H9 (cell line): ENCODE data around the gene JARID2. TPM values are rescaled to one million over a fixed set of nuclear protein-coding genes. Genes with fewer than 3 reads are reported as not detected.

Source experiments
- DNase-seq: peaks from one replicate; pipeline ENCODE4 v3.0.0-alpha.2; 2017
- H2AFZ ChIP-seq: one replicate; pipeline ENCODE4 v1.6.1; 2013; ENCODE audit warnings: mild to moderate bottlenecking, low read length, control low read depth, moderate library complexity
- H2AK5ac ChIP-seq: 2 replicates; pipeline ENCODE4 v1.6.1; 2013; ENCODE audit warnings: low read length, control low read depth, mixed read lengths; ENCODE audit not compliant: insufficient read length
- H2BK120ac ChIP-seq: one replicate; pipeline ENCODE4 v1.6.1; 2013; ENCODE audit warnings: low read depth, mild to moderate bottlenecking, low read length, control low read depth, inconsistent platforms; ENCODE audit not compliant: poor library complexity, severe bottlenecking
- H2BK12ac ChIP-seq: 2 replicates; pipeline ENCODE4 v1.6.1; 2013; ENCODE audit warnings: low read length, control low read depth, mixed read lengths, low read depth; ENCODE audit not compliant: insufficient read length
- H2BK15ac ChIP-seq: 2 replicates; pipeline ENCODE4 v1.6.1; 2013; ENCODE audit warnings: low read depth, low read length, control low read depth
- H2BK20ac ChIP-seq: one replicate; pipeline ENCODE4 v1.6.1; 2013; ENCODE audit warnings: low read depth, mild to moderate bottlenecking, low read length, control low read depth, inconsistent platforms; ENCODE audit not compliant: poor library complexity, severe bottlenecking
- H2BK5ac ChIP-seq: 2 replicates; pipeline ENCODE4 v1.6.1; 2013; ENCODE audit warnings: low read length, control low read depth, mixed read lengths; ENCODE audit not compliant: insufficient read length
- H3K14ac ChIP-seq: 2 replicates; pipeline ENCODE4 v1.6.1; 2013; ENCODE audit warnings: low read length, control low read depth; ENCODE audit not compliant: insufficient read depth
- H3K18ac ChIP-seq: 2 replicates; pipeline ENCODE4 v1.6.1; 2013; ENCODE audit warnings: low read depth, mild to moderate bottlenecking, mixed read lengths, low read length, control low read depth; ENCODE audit not compliant: insufficient read length
- H3K23ac ChIP-seq: 2 replicates; pipeline ENCODE4 v1.6.1; 2013; ENCODE audit warnings: low read length, control low read depth, mixed read lengths, low read depth; ENCODE audit not compliant: insufficient read length
- H3K23me2 ChIP-seq: 2 replicates; pipeline ENCODE4 v1.6.1; 2013; ENCODE audit warnings: low read depth, mild to moderate bottlenecking, mixed read lengths, low read length, control low read depth; ENCODE audit not compliant: insufficient read length, poor library complexity, severe bottlenecking
- H3K27ac ChIP-seq: 2 replicates; pipeline ENCODE4 v1.5.1; 2013; ENCODE audit warnings: low read length, control low read depth, mixed read lengths, low read depth; ENCODE audit not compliant: insufficient read length
- H3K27me3 ChIP-seq: 2 replicates; pipeline ENCODE4 v1.6.1; 2013; ENCODE audit warnings: low read length, control low read depth, inconsistent platforms; ENCODE audit not compliant: insufficient read depth
- H3K4ac ChIP-seq: 2 replicates; pipeline ENCODE4 v1.6.1; 2013; ENCODE audit warnings: low read depth, mild to moderate bottlenecking, control low read depth, inconsistent platforms, low read length, moderate library complexity
- H3K4me1 ChIP-seq: 2 replicates; pipeline ENCODE4 v1.6.1; 2013; ENCODE audit warnings: low read length, control low read depth, inconsistent platforms; ENCODE audit not compliant: insufficient read depth
- H3K4me2 ChIP-seq: 2 replicates; pipeline ENCODE4 v1.6.1; 2013; ENCODE audit warnings: low read length, control low read depth, mixed read lengths; ENCODE audit not compliant: insufficient read length, insufficient read depth
- H3K56ac ChIP-seq: 2 replicates; pipeline ENCODE4 v1.6.1; 2013; ENCODE audit warnings: low read depth, mild to moderate bottlenecking, mixed read lengths, low read length, control low read depth; ENCODE audit not compliant: insufficient read length
- H3K79me1 ChIP-seq: 2 replicates; pipeline ENCODE4 v1.6.1; 2013; ENCODE audit warnings: low read depth, mild to moderate bottlenecking, moderate library complexity, low read length, control low read depth, inconsistent platforms; ENCODE audit not compliant: insufficient read depth, poor library complexity, severe bottlenecking
- H3K79me2 ChIP-seq: 2 replicates; pipeline ENCODE4 v1.6.1; 2013; ENCODE audit warnings: low read length, control low read depth, inconsistent platforms; ENCODE audit not compliant: insufficient read depth
- H3K9ac ChIP-seq: 2 replicates; pipeline ENCODE4 v1.6.1; 2013; ENCODE audit warnings: low read length, control low read depth, mixed read lengths; ENCODE audit not compliant: insufficient read length; ENCODE audit errors: extremely low read depth
- H3K9me3 ChIP-seq: one replicate; pipeline ENCODE4 v1.6.1; 2013; ENCODE audit warnings: low read depth, low read length, inconsistent platforms; ENCODE audit not compliant: control insufficient read depth
- H3T11ph ChIP-seq: one replicate; pipeline ENCODE4 v1.6.1; 2013; ENCODE audit warnings: mild to moderate bottlenecking, low read length, control low read depth, inconsistent platforms
- H4K20me1 ChIP-seq: one replicate; pipeline ENCODE4 v1.6.1; 2013; ENCODE audit not compliant: control insufficient read depth, insufficient read length, insufficient read depth
- H4K5ac ChIP-seq: 2 replicates; pipeline ENCODE4 v1.6.1; 2013; ENCODE audit warnings: low read depth, mild to moderate bottlenecking, mixed read lengths, low read length, control low read depth; ENCODE audit not compliant: insufficient read length
- H4K8ac ChIP-seq: replicated peaks from 2 replicates; pipeline ENCODE4 v1.6.1; 2013; ENCODE audit warnings: low read length, control low read depth, mixed read lengths, low read depth; ENCODE audit not compliant: insufficient read length
- H4K91ac ChIP-seq: 2 replicates; pipeline ENCODE4 v1.6.1; 2013; ENCODE audit warnings: low read depth, mild to moderate bottlenecking, moderate library complexity, mixed read lengths, low read length, control low read depth; ENCODE audit not compliant: insufficient read length
- H3K27ac Mint-ChIP-seq, 3 experiments: 2 replicates in 2 of 3; 3 replicates in 1 of 3; pipeline ENCODE4 v1.8.0; 2020 to 2021; ENCODE audit warnings: mixed read lengths in 3 of 3, mild to moderate bottlenecking in 1 of 3, moderate library complexity in 1 of 3
- H3K27me3 Mint-ChIP-seq: 2 replicates; pipeline ENCODE4 v1.8.0; 2021; ENCODE audit warnings: low read depth, mild to moderate bottlenecking, moderate library complexity, mixed read lengths
- H3K36me3 Mint-ChIP-seq, 3 experiments: 2 replicates in 2 of 3; 3 replicates in 1 of 3; pipeline ENCODE4 v1.8.0; 2020 to 2021; ENCODE audit warnings: low read depth in 3 of 3, mixed read lengths in 3 of 3; ENCODE audit not compliant: insufficient read depth in 1 of 3
- H3K4me1 Mint-ChIP-seq, 2 experiments: 2 replicates each; pipeline ENCODE4 v1.8.0; 2020; ENCODE audit warnings: mixed read lengths in 2 of 2
- H3K4me3 Mint-ChIP-seq, 2 experiments: 2 replicates in 1 of 2; 3 replicates in 1 of 2; pipeline ENCODE4 v1.8.0; 2020 to 2021; ENCODE audit warnings: mild to moderate bottlenecking in 2 of 2, mixed read lengths in 2 of 2, moderate library complexity in 1 of 2
- H3K9me3 Mint-ChIP-seq, 2 experiments: 2 replicates in 1 of 2; 3 replicates in 1 of 2; pipeline ENCODE4 v1.8.0; 2020; ENCODE audit warnings: mild to moderate bottlenecking in 2 of 2, mixed read lengths in 2 of 2, moderate library complexity in 1 of 2
- CTCF ChIP-seq: fragments of 200-600 bp; sonication (generic); conservative IDR thresholded peaks from 3 replicates; pipeline ENCODE4 v1.8.0; 2021; ENCODE audit warnings: antibody characterized with exemption, mild to moderate bottlenecking
- WGBS: extraction: QIAGEN DNeasy Blood & Tissue Kit; methylation state at CpG from one replicate; pipeline ENCODE4 v1.1.7; 2013; ENCODE audit warnings: missing lambda C conversion rate, low lambda C conversion rate, mixed read lengths; ENCODE audit not compliant: insufficient read length; ENCODE audit errors: extremely low coverage; 5-methylcytosine and 5-hydroxymethylcytosine counted together
- total RNA-seq: library from RNA; stranded (reverse); gene quantifications from 2 replicates; pipeline ENCODE4 v1.2.1, GENCODE V29; 2021

The JARID2 gene
- total RNA-seq, 1 experiment from 2014 or later = 174 TPM

DNA sequence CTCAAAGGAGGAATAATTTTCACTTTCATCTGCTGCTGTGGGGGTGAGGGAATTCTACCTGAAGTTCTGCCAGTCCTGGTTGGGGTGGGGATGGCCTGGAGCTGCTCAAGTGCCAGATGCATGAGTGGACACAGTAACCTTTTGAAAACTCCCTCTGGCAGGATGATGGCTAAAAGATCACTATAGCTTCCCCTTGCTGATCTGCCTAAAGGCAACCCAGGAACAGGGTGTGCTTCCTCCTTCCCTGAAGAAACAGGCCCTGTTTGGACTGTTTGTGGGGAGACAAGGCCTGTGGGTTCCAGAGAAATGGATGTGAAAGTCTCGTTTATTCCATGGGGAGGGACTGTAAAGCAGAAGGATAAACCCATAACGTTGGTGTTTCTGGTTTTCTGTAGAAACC lies 240.1 kb downstream of the JARID2 start:
- Histone ChIP-seq H2BK120ac (no peak overlapping the region), H4K20me1 (no peaks in the 10 kb centered on the region), H3K27me3 (no peaks in the 10 kb centered on the region), H3K23me2 (no peaks in the 10 kb centered on the region), H3K56ac (no peak overlapping the region), H3K4ac (no peak overlapping the region), H4K91ac (no peak overlapping the region), H3K14ac (no peak overlapping the region), H3K4me1 (peaks cover 20% of the 10 kb centered on the region), H3K9ac (no peak overlapping the region), H2BK12ac (no peak overlapping the region), H4K8ac (no peak overlapping the region), H3T11ph (no peak overlapping the region), H3K9me3 (no peaks in the 10 kb centered on the region), H2BK20ac (no peak overlapping the region), H3K27ac (no peak overlapping the region), H3K4me2 (no peak overlapping the region), H3K79me1 (peaks cover 7% of the 10 kb centered on the region), H3K79me2 (peaks cover 39% of the 10 kb centered on the region; the same call in 1 of the 2 replicates), H4K5ac (no peak overlapping the region), H3K23ac (no peak overlapping the region), H2BK15ac (no peak overlapping the region), H2BK5ac (no peak overlapping the region), H2AFZ (no peak overlapping the region), H3K18ac (no peak overlapping the region), H2AK5ac (no peak overlapping the region)
- Mint-ChIP-seq H3K27me3 (no peaks in the 10 kb centered on the region; the same call in 1 of the 2 replicates), H3K9me3 (no peaks in the 10 kb centered on the region), H3K27ac (peak overlapping the region in 1 of 3 experiments; percentile 35; a peak in 1 of 7 replicates), H3K36me3 (peaks cover 21 to 38% (median 30%) of the 10 kb centered on the region in 3 experiments), H3K4me1 (peaks cover 58 to 60% of the 10 kb centered on the region in 2 experiments), H3K4me3 (no peak overlapping the region)
- no peak for DNase-seq
- TF ChIP-seq CTCF = no peak
- no CpG with 5 or more reads among the region's 2 CpGs for WGBS
